Retina (tissue), 1 donor: ENCODE measurements around the gene SAMD4A.
A peak's percentile ranks its signal among the peaks of the same experiment; 100 is the strongest.

Source experiments
- DNase-seq: peaks from one replicate; pipeline ENCODE4 v3.0.0-alpha.2; 2016

Gene SAMD4A

DNA sequence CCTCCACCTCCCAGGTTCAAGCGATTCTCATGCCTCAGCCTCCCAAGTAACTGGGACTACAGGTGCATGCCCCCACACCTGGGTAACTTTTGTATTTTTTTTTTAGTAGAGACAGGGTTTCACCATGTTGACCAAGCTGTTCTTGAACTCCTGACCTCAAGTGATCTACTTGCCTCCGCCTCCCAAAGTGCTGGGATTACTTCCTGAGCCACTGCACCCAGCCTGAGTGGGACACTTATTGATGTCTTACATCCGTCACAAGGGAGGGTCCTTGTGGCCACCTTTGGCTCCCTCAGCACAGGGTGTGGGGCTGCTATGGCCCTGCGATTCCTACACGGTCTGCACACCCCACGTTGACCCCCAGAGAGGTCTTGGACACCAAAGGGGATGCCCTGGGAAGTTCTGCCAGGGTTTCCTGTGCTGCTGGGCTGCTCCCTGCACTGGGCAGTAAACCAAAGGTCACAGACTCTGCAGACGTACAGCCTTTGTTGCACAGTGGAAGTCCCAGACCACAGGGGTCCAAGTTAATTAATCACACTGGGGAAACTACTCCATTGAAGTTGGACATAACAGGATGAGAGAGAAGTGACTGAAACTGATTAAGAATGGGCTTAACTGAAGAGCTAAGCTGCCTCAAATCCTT, 95.7 kb downstream of the SAMD4A start:
- DNase-seq = peak; percentile 49

DNA sequence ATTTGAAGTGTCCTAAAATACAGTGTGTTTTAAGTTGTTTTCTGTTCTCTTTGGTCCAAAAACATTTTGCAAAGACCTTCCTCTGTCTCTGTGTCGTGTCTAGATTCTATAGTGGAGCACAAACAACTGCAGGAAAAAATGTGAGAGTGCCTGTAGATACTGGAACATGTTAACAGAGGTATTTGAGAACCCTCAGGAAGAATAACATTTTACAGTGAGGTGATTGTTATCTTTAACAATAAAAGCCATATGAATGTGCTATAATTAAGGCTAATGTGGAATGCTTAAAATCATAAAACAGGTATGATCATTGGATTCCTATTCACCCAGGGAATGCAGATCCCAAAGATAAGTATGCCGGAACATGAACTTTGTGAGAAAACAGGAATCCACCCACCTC, 98.0 kb downstream of the SAMD4A start:
- DNase-seq = no peak

DNA sequence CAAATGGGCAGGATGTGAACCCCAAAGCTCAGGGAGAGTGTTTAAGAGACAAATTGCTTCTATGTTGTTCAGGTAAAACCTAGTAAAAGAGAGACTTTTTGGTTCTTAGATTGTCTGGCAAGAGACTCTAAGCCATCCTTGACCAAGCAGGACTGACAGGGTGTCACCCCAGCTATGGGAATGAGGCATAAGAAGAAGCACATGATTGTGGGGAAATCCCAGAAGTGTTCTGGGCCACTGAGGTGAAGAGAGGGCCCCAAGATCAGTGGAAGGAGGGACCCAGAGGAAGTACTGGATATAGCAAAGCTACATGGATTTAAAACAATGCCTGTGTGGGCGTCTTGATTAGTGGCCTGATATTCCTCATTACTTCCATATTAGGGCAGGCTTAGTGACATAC, 99.0 kb downstream of the SAMD4A start:
- DNase-seq = no peak

GRCh38 chr14:54667026-54667744, 100.3 kb downstream of the SAMD4A start:
- DNase-seq = no peak

- DNase-seq = peak; percentile 39
Measured at GRCh38 chr14:54667764-54668163, 100.8 kb downstream of the SAMD4A start.

- no peak for DNase-seq
Measured at GRCh38 chr14:54669721-54670561, 103.0 kb downstream of the SAMD4A start.

- no peak for DNase-seq
Measured at GRCh38 chr14:54671537-54671936, 104.6 kb downstream of the SAMD4A start.

DNA sequence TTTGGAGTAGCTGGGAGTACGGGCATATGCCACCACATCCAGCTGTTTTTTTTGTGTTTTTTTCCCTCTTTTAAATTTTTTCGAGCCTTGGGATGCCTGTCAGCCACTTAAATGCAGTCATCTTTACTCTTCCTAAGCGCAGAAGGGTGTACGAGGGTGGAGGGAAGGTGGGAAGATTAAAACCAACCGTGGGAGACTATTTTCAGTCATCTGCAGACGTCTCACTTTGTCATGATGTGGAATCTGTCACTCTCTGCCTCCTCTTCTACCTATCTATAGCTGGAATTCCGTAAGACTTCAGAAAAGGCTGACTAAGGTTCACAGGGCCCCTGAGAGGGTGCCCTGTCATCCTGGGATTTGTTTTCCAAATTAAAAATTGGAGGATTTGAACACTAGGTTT, 105.3 kb downstream of the SAMD4A start:
- DNase-seq = no peak

DNA sequence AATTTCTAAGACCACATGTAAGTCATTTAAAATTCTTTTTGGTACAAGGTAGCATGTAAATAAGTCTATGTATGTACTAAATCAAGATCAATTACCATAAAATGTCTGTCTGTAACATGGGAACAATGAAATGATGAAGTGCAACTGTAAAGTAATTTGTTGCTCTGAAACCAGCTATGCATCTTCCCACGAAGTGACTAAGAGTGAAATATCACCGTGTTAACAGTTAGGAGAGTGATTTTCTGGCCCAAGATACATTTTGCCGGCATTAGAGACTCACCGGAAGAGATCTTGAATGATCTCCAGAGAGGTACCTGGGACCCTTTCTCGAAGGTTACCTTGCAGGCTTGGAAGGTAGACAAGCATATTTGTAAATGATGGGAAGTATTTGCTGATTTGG, 105.8 kb downstream of the SAMD4A start:
- DNase-seq = no peak

GRCh38 chr14:54673193-54674045, 106.5 kb downstream of the SAMD4A start:
- no peak for DNase-seq

DNA sequence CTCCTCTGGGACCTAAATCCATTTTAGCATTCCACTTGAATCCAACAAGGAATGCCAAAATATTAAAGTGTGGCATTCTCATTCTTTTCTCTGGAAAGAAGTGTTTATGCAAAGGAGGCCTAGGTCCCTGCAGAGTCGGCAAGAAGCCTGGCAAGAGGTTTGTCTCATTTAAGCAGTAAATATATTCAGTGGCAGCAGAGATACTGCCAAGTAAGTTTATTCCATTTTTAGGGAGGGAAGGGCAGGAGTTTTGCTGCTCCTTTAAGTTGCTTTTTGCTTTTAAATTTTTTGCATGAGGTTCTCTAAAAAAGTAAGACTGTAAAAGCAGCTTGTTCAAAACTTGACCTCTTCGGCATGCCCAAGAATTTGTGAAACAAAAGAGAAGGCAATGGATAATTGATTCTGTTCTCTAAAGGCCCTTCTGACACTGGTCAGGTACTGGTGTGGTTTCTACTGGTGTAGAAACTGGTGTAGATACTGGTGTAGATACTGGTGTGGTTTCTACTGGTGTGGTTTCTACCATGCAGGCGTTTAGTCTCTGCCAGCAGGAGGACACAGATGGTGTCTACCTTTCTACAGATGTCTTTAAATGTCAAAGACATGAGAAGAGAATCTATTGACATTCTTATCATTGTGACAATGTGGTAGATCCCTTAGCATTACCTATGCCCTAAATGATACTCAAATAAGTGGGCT, 107.3 kb downstream of the SAMD4A start:
- no peak for DNase-seq

DNA sequence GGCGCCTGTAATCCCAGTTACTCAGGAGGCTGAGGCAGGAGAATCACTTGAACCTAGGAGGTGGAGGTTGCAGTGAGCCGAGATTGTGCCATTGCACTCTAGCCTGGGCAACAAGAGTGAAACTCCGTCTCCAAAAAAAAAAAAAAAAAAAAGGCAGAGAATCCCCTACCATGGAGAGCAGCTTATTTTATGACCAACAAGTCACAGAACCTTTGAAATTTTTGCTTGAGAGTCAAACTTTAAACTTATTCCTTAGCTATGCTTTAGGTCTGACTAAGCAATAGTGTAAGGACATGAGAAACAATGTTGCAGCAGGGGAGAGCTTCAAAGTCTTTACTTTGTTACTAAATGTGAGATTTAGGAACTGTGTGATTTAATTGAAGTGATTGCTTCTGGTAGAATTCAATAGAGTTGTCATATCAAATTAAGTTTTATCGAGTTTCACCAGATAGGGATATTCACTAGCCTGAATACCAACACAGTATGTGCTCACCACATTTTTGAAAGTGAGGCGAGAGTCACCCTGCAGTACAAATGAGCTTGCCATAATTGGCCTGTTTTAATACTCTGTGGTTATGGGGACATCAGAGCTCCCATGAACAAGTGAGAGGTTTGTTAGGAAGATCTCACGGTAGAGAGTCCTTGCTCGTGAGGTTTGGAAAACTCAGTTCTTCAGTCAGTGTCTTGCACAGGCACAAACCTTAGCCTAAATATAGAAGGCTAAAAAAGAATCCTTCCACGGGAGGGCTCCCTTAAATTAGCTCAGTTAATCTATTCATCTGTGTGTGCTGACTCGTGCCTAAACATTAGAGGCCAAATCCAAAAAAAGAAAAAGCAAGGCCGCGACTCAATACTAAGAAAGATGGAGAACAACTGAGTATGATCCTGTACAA, 108.6 kb downstream of the SAMD4A start:
- DNase-seq = peak; percentile 63

GRCh38 chr14:54676812-54677708, 110.1 kb downstream of the SAMD4A start:
- no peak for DNase-seq

GRCh38 chr14:54680651-54681050, 113.7 kb downstream of the SAMD4A start:
- DNase-seq = no peak

- no peak for DNase-seq
Measured at GRCh38 chr14:54681811-54682261, 114.9 kb downstream of the SAMD4A start.

GRCh38 chr14:54682578-54682977, 115.7 kb downstream of the SAMD4A start:
- no peak for DNase-seq

DNA sequence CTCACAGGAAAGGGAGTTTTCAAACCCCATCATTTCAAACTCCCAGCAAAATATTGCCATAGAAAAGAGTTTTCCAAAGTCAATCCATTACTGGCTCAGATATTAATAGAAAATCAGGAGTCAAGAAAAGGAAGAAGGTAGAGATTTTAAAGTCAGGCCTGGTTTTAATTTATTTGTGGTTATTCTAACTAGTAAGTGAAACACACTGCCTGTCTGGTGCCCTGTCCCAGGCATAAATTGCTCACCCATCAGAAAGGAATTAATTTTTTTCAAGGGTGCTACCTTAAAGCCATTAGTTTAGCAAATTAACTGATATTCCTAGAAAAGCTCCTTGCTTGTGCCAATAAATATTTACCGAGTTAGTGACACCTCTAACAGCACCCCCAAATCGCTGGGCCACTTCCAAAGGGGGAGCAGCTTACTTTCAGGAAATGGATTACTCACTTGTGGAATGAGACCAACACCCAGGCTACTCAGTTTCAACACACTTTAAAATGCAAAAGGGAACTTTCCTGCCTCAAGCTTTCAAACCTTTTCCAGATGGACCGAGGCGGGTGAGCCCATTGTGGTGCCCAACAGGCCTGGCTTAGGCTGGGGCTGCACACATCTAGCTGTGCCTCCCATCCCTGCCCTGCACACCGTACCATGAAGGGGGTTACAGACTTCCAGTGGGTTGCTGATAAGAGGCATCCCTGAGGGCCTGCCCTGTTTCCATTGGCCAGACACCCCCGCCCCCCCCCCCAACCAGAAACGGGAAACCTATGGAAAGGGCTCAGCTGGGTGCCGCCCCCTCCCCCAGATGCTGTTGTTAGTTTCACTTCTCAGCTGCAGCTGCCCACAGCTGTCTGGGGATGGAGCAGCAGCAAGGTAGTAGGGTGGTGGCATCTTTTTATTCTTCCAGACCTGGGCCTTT, 117.2 kb downstream of the SAMD4A start:
- no peak for DNase-seq

GRCh38 chr14:54685286-54685845, 118.4 kb downstream of the SAMD4A start:
- DNase-seq = no peak
